AG08395 (cell line): ENCODE measurements around the gene CSTB.

Experiments
- DNase-seq: peaks from one replicate; pipeline ENCODE4 v3.0.0; 2012; ENCODE audit warnings: mixed read lengths, low spot score

The CSTB gene

GRCh38 chr21:43767498-43767983 lies 8.6 kb downstream of the CSTB start:
- no peak for DNase-seq

- DNase-seq: no peak
Measured at GRCh38 chr21:43766734-43767497, 9.2 kb downstream of the CSTB start.

GRCh38 chr21:43764576-43765495 lies 11.3 kb downstream of the CSTB start:
- DNase-seq: peak; percentile 37

GRCh38 chr21:43763901-43764523 lies 12.1 kb downstream of the CSTB start:
- no peak for DNase-seq

DNA sequence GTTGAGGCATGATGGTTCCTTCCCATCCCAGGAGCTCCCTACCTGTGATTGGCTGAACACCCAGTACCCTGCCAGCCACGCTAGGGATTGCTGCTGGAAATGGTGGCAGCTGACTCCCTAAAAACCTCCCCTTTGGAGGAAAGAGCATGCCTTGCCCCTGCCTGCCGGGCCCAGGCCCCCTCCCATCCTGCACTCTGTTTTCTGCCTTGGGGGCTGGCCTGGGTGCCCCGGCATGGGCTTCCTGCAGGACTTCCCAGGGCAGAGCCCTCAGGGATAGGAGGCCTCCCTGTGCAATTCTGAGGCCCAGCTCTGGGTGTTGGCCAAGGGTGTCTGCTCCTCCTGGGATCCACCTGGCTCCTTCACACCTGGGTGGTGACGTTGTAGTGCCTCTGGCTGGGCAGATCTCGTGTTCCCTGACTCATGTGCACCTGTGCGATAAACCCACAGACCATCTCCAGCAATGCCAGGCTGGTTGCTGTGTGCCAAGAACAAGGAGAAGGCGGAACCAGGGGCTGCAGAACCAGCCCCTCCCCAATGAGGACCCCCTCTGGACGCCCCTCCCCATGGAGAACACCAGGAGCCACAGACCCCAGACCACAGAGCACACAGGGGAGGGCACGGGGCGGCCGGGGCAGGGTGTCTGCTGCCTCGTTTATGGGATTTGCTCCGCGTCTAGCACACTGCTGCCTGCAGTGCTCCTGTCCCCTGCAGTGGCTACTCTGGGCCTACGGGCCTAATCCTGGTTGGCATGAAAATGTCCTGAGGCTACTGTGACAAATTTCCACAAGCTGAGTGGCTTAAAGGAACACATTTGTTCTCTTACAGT lies 13.6 kb downstream of the CSTB start:
- no peak for DNase-seq

DNA sequence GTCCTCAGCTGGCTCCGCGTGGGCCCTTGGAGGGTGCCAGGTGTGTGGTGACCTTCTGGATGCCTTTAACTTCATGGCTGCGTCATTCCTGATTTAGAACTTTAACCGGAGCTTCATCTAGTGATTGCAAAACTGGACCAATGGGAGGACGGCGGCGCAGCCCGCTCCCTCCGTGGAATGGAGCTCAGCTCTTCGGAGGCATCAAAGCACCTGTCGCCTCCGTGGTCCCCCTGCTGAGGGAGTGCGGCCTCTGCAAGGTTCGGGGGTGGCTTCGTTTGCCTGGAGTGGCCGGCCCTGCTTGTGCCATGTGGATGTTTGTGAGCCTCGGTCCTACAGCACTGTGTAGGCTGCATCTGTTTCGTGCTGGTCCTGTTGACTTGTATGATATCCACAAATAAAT lies 14.2 kb downstream of the CSTB start:
- no peak for DNase-seq

GRCh38 chr21:43760391-43760958 lies 15.6 kb downstream of the CSTB start:
- DNase-seq: no peak

GRCh38 chr21:43759651-43760050 lies 16.5 kb downstream of the CSTB start:
- no peak for DNase-seq

DNA sequence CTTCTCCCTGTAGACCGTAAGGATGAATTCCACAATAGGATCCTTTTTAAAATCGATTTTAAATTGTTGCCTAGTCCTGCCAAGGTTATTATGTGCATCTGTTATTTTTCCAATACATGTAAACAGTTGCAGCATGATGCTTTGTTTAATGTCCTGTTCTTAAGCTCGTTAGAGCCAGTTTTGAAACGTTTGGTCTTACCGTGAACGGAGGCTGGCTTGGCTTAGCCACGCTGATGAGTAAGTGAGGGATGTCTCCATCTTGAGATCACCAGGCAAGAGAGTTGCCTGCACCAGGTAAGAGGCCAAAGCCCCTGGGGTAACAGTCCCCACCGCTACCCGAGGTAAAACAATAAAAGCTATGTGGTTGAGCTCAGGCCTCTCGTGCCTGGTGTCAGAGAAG lies 17.3 kb downstream of the CSTB start:
- DNase-seq: no peak

DNA sequence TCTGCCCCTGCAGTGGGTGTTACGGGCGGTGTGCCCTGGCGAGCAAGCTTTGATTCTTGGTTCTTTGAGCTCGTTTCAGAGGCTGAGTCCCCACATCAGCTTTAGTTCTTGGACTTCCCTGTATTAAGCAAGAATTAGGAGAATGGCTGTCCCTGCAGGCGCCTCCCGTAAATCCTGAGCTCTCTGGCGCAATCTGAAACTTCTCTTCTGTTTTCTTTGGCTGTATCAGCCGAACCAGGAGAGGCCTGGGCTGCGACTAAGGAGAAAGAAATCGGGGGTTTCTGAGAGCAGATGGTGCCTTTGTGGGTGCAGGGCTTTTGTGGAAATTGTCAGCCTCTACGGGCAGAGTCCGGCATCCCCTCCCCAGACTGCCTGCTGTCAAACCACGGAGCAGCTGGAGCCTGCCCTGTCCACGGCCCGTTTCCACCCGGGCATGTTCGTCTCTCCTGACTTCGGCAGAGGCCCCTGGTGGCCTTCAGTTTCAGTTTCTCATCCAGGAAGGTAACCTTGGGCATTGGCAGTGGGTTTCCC lies 17.9 kb downstream of the CSTB start:
- DNase-seq: peak; percentile 53

GRCh38 chr21:43757601-43758000 lies 18.5 kb downstream of the CSTB start:
- DNase-seq: no peak

DNA sequence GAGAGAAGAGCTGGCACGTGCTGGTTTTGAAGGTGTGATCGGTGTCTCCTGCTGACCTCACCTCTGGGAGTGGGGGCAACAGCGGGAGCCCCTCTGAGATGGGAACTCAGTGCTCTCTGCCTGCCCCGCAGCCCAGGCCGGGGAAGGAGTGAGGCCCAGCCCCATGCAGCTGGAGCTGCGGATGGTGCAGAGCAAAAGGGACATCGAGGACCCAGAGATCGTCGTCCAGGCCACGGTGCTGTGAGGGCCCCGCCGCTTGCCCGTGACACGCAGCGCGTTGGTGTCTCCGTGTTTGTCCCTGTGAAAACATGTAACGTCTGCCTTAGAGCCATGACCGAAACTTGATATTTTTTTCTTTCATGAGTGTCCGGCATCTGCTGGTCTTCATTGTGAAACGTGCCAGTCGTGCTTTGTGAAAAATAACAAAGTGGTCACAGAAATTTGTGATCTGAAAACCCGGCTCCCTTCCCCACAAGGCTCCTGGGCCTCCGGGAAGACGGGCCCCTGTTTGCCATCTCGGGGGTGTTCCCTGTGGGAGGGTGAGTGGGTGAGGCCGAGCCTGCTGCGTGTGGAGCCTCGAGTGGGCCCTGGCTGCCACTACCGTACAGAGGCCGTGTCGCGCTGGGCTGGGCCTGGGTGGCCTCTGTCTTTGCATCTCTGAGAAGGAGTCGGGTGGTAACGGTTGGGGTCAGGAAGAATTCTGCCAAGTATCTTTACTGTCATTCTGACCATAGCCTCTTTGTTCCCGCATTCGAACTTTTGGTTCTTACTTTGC lies 20.1 kb downstream of the CSTB start:
- no peak for DNase-seq

DNA sequence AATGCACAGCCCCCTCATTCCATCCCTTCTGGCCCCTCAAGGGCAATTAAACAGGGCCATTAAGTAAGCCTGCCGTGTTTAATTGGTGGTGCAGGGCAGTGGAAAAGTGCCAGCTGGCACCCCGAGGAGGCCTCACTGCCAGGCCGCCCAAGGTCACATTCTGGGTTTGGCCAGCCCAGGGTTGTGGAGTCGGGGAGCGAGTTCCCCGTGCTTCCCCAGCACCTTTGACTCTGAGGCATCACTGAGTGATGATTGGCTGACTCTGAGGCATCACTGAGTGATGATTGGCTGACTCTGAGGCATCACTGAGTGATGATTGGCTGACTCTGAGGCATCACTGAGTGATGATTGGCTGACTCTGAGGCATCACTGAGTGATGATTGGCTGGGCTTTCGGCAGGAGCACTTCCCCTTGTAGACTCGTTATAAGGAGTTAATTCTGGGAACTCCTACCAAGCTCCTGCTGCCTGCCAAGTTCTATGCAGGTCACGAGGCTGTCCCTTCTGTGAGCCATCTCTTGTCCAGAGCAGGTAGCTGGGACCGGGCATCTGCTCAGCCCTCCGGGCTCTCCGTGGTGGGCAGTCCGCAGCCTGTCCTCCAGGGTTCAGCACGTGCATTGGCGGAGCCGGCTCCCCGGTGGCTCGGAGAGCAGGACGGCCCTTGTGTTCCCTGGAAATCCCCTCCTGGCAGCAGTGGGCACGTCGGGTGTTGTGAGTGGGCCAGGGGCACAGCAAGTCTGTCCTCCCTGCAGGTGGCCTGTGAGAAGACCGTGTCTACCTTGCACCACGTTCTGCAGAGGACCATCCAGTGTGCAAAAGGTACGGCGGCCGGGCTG lies 20.9 kb downstream of the CSTB start:
- no peak for DNase-seq

- DNase-seq: no peak
Measured at GRCh38 chr21:43753439-43753799, 22.7 kb downstream of the CSTB start.

DNA sequence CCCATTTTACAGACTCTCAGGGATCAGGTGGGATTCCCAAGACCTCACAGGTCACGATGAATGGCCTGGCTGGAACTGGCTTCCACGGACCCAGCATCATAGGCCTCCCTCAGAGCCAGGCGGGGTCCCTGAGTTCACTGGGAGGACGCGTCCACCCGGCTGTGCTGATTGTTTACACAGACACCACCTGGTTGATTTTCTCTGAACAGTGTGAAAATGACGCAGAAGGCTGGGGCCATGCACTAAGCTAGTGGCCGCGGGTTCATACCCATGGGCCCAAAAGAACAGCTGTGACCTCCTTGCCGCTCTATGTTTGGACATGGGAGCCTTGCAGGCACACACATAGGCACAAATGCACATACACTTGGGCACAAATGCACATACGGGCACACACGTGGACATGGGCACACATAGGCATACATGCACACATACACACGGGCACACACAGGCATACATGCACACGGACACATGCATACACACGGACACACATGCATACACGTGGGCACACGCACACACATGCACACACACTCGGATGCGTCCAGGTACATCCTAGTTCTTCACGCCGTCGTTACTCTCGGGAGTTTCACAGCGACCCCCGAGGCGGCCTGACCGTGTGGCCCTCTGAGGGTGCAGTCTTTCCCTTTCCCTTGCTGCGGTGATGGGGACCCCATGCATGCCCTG lies 23.2 kb downstream of the CSTB start:
- DNase-seq: no peak

- no peak for DNase-seq
Measured at GRCh38 chr21:43751955-43752591, 24.0 kb downstream of the CSTB start.

GRCh38 chr21:43750339-43751033 lies 25.6 kb downstream of the CSTB start:
- DNase-seq: no peak
